Measurements from ENCODE around the gene CGB1.
"Not testable (repeated sequence)": the region's sequence is repeated elsewhere in the genome, so short reads cannot be mapped to it uniquely, and the experiment has no call there.

GRCh38 chr19:49038557-49039276 lies 2.0 kb upstream of the CGB1 start:
- TF ChIP-seq, protein P1, sequence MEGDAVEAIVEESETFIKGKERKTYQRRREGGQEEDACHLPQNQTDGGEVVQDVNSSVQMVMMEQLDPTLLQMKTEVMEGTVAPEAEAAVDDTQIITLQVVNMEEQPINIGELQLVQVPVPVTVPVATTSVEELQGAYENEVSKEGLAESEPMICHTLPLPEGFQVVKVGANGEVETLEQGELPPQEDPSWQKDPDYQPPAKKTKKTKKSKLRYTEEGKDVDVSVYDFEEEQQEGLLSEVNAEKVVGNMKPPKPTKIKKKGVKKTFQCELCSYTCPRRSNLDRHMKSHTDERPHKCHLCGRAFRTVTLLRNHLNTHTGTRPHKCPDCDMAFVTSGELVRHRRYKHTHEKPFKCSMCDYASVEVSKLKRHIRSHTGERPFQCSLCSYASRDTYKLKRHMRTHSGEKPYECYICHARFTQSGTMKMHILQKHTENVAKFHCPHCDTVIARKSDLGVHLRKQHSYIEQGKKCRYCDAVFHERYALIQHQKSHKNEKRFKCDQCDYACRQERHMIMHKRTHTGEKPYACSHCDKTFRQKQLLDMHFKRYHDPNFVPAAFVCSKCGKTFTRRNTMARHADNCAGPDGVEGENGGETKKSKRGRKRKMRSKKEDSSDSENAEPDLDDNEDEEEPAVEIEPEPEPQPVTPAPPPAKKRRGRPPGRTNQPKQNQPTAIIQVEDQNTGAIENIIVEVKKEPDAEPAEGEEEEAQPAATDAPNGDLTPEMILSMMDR (IDR thresholded peaks at IDR 0.05) = not testable (repeated sequence)
- TF ChIP-seq POLR2A (IDR thresholded peaks at IDR 0.05) = not testable (repeated sequence)

All from thyroid gland (tissue), 4 donors.